Stimulated activated CD8-positive, alpha-beta memory T cell treated with anti-CD3 and anti-CD28 coated beads, Interleukin-12 subunit alpha, Interleukin-12 subunit beta, amount 100 ng/mL, for 4 hours (primary cell): ENCODE results near the gene AGPS.
"Not testable (repeated sequence)": the region's sequence is repeated elsewhere in the genome, so short reads cannot be mapped to it uniquely, and the experiment has no call there.

Experiments used
- DNase-seq: peaks from one replicate; pipeline ENCODE4 v3.0.0-alpha.2; 2020; ENCODE audit warnings: low read depth

Gene AGPS

DNA sequence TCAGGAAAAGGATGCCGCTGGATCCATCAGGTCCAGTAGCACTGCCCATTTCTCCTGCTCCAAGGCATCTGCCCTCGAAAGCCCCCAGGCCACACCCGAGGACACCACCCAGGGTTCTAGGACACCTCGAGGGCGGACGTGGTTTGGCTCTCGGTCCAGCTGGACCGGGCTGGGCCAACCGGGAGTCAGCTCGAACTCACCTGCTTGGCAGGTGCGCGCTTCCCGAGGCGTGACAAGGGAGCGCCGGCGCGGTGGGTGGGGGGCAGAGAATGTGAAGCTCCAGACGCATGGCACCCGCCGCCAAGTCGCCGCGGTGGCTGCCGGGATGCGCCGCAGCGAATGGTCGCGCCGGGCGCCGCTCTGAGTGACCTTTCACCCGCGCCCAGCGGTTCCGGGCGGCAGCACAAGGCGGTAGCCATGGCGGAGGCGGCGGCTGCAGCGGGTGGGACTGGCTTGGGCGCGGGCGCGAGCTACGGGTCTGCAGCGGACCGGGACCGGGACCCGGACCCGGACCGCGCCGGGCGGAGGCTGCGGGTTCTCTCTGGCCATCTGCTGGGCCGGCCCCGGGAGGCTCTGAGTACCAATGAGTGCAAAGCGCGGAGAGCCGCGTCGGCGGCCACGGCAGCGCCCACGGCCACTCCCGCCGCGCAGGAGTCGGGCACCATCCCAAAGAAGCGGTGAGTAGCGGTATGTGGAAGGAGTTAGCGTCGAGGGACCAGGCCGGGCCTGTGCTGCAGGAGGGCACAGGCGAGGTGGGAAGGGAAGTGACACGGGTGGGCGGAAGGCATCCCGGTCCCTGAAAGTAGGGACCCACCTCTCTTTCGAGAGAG, at the start of gene AGPS:
Gene AGPS (plus strand): TSS at position 401 of the 830 bp plus-strand sequence. CDS start 17 bp downstream, at position 418.
- peak; percentile 57 for DNase-seq

DNA sequence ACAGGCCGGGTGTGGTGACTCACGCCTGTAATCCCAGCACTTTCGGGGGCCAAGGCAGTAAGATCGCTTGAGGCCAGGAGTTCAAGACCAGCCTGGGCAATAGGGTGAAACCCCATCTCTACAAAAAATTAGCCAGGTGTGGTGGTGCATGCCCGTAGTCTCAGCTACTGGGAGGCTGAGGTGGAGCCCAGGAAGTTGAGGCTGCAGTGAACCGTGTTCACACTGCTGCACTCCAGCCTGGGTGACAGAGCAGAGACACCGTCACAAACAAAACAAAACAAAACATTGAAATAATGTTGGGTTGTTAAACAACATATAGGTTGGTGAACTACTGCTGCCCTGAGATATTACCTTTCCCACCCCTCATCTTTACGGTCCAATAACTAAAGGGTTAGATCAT, 48.8 kb upstream of the AGPS start:
- DNase-seq: no peak

DNA sequence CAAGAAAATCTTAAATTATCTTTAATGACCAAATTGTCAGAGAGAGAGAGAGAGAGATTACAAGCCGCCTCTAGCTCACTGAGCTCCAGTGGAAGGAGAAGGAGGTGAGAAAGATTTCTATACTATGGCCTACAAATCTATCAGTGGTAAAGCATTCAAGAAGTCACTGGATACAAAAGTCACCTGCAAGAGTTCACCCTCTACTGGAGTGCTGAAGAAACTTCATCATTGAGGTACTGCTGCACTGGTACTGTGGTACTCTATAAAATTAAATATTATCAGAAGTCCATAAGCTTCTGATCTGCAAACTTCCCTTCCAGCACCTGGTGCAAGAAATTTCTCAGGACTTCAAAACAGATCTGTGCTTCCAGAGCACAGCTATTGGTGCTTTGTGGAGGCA, 48.3 kb upstream of the AGPS start:
- DNase-seq: no peak

DNA sequence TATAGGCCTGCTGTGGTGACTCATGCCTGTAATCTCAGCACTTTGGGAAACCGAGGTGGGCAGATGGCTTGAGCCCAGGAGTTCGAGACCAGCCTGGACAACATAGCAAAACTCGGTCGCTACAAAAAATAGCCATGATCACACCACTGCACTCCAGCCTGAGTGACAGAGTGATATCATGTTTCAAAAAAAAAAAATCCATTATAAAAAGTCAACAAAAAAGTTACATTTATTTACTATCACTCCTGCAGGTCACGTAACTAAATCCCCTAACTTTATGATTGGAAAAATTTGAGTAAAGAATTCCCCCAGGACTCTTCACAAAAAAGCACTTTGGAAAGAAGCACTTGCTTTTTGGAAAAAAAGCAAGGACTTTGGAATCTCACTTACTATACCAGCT, 46.4 kb upstream of the AGPS start:
- no peak for DNase-seq

DNA sequence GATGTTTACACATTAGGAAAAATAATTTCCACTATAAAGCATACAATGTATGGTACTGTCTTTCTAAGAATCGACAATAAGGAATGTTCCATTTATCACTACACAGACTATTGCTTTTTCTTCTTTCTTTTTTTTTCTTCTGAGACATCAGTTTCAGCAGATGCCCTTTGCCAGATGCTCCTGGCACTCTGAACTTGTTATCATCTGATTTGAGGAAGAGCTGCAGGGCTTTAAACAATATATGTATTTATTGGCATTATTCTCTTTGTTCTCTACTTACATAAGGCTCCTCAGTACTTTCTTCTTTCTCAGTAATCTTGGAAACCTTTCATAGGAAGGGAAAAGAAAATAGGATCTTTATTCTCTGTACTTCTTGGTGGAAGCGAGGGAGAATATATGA, 45.0 kb upstream of the AGPS start:
- DNase-seq: no peak

DNA sequence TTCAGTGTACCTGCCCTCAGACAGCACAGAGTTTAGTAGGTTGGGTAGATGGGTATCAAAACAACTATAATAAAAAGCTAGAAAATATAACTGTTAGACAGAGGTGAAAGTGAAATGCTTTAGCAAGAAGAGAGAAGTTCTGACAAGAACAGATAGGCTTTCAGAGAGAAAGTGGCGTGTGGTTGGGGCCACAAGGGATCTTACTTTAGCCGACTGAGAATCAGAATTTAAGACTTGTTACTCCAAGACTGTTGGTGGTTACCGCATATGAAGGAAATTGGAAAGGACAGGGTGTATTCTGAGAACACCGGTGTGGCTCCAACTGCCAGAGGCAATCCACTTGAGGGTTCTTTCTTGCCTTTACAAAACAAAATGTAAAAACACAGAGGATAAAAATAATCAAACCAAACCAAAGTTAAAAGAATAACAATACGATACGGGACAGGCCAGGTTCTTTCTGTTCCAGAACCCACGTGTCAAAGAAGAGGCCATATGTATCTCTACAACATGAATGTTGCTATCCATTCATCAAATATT, 44.4 kb upstream of the AGPS start:
- no peak for DNase-seq

DNA sequence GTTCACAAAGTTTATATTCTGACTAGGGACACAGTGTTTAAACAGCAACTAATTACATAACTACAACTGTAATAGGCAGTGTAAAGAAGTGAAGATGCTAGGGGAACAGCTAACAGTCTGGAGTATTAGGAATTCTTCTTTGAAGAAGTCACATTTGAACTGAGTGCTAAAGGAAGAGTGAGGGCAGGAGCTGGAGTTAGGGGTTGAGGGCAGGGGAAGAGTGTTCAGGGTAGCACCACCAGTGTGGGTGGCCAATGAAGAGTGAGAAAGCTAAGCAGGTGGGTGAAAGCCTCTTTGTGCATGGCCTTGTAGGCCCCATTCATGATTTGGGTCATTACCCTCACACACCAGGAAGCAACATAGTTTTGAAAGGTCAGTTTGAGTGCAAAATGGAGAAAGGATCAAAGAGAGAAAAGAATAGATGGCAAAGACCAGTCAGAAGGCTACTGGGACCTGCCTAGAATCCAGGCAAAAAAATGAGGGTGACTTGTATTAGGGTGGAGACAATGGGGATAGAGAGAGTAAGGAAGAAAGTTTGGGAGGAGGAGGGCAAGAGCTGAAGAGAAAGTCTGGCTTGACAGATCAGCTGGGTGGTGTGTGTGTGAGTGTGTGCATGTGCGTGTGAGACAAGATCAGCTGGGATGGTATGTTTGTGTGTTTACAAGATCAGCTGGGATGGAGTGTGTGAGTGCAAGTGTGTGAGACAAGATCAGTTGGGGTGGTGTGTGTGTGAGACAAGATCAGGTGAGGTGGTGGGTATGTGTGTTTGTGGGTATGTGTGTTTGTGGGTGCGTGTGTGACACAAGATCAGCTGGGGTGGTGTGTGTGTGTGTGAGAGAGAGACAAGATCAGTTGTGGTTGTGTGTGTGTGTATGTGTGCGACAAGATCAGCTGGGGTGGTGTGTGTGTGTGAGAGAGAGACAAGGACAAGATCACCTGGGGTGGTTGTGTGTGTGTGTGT, 43.6 kb upstream of the AGPS start:
- DNase-seq: no peak

DNA sequence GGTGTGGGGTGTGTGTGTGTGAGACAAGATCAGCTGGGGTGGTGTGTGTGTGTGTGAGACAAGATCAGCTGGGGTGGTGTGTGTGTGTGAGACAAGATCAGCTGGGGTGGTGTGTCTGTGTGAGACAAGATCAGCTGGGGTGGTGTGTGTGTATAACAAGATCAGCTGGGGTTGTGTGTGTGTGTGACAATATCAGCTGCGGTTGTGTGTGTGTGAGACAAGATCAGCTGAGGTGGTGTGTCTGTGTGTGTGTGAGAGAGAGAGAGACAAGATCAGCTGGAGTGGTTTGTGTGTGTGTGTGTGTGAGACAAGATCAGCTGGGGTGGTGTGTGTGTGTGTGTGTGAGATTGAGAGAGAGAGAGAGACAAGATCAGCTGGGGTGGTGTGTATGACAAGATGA, 41.9 kb upstream of the AGPS start:
- DNase-seq: not testable (repeated sequence)

DNA sequence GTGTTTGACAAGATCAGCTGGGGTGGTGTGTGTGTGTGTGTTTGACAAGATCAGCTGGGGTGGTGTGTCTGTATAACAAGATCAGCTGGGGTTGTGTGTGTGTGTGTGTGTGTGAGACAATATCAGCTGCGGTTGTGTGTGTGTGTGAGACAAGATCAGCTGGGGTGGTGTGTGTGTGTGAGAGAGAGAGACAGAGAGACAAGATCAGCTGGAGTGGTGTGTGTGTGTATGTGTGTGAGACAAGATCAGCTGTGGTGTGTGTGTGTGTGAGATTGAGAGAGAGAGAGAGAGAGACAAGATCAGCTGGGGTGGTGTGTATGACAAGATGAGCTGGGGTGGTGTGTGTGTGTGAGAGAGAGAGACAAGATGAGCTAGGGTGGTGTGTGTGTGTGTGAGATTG, 41.5 kb upstream of the AGPS start:
- DNase-seq: not testable (repeated sequence)

DNA sequence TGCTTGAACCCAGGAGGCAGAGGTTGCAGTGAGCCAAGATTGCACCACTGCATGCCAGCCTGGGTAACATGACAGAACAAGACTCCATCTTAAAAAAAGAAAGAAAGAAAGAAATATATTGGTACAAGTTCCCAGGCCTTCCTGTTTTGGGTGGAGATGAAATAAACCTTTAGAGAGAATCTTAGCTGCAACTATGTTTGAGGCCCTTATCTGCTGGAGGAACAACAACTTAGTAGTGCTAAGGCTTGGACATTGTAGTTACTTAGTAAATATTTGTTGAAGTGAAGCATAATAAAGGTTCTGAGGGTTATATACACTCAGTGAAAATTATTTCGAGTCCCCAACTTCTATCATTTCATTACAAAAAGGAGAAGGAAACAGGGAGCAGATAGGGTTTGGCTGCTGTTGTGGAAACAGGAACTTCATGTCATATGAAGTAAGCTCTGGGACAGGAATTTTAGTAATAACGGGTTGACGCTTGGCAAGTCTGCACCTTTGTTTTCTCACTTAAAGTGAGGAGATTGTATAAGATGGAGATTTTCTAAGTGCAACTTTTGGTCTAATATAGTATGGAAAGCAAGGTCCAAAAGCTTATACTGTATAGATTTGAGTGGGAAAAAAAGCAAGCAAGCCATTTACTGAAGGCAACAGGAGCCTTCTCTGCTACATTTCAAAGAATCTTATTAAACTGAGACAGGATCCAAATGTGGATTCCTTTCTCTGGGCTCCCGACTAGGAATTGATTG, 40.0 kb upstream of the AGPS start:
- no peak for DNase-seq

DNA sequence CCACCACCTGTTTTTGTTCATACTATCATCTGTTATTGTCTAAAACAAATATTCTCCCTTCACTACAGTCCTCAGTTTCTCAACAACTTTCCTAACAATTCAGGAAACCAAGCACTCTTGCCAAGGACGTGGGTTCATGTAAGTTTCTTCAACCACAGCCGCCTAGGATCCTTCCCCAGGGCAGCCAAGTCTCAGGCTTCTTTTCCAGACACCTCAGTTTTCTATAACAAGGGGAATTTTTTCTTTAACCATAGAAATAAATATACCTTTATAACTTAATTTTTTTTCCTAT, 39.4 kb upstream of the AGPS start:
- no peak for DNase-seq

DNA sequence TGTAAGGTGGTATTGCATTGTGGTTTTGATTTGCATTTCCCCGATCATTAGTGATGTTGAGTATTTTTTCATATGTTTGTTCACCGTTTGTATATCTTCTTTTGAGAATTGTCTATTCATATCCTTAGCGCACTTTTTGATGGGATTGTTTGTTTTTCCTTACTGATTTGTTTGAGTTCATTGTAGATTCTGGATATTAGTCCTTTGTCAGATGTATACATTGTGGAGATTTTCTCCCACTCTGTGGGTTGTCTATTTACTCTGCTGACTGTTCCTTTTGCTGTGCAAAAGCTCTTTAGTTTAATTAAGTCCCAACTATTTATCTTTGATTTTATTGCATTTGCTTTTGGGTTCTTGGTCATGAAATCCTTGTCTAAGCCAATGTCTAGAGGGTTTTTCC, 38.0 kb upstream of the AGPS start:
- not testable (repeated sequence) for DNase-seq

DNA sequence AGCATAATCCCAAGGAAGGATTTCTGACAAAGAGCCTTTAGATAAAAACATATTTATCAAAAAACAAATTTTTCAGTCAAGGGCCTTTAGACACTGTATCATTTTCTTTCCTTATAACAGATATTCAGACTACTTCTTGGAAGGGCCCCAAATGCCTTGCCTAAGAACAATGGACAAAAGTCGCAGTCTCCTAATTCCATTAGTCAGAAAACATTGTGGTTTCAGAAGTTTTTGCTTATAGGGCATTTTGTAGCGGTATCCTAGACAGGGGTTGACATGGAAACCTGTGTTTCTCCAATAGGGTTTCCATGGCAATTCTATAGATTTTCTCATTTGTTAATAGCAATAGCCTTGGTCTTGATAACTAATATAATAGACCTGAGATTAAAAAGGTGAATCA, 36.7 kb upstream of the AGPS start:
- no peak for DNase-seq

DNA sequence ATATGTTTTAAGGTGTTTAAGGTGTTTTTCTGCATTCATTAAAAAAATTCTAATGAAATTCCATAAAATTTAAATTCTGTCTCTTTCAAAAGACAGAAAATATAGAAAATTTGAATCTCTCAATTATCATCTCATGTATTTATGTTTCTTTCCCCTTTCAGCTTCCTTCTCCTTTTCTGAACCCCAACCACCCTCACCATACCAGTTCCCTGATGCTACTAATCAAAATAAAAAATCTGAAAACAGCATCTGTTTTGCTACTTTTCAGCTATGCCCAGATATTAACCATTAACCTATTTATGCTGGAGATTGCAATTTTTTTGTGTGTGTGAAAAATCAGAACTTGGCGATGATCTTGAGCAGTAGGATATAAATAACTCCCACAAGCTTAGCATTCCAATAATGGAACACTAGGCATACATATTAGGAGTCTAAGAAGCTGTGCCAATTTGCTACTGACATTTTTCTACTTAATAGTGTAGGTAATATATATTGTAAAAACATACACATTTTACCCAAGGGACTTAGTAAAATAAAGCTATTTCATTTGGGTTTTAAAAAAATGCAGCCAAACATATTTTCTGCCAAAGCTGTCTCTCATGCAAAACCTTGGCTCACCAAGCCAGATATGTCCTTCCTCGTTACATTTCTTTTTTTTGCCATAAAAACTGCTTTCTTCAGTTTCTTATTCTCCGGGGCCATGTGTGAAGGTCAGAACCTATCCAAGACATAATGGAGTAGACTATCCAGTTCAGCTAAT, 32.6 kb upstream of the AGPS start:
- no peak for DNase-seq

DNA sequence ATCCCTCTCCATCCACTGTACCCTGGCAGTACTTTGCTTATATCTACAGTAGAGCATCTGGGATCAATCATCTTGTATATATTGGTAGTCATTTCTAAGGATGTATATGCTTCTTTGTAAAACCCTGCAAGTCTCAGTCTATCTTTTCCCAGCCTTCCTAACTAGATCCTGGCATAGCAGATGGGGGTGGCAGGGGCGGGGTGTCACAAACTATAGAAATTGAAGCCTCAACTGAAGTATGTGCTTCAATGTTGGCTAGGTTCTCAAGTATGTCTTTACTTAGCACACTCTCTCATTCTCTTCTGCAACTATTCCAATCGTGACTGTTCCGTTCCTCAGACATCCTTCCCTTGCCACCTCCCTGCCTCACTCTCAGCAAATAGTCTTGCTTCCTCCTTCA, 30.1 kb upstream of the AGPS start:
- no peak for DNase-seq

DNA sequence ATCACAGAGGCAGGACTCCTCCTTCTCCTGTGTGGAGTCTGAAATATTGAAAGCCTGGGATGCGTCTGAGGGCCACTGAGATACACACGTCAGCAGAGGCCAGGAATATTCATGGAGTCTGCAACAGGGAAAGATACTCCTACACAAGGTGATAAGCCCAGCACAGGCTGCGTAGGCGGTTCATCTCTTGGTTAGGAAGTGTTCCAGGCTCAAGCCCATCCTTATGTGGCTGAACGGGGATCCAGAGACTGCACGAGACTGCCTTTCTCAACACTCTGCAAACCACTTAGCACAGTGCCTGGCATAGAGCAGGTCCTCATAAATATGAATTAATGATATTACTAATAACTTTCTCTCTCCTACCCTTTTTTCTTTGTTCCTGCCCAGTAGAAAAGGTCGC, 29.2 kb upstream of the AGPS start:
- DNase-seq: no peak

DNA sequence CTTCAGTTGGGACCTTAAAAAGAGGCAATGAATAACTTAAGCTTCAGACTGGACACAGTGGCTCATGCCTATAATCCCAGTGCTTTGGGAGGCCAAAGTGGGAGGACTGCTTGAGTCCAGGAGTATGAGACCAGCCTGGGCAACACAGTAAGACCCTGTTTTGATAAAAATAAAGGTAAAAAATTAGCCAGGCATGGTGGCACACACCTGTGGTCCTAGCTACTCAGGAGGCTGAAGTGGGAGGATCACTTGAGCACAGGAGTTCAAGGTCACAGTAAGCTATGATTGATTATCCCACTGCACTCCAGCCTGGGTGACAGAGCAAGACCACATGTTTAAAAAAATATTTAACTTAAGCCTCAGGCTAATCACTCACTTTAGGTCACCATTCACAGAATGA, 26.8 kb upstream of the AGPS start:
- DNase-seq: not testable (repeated sequence)

DNA sequence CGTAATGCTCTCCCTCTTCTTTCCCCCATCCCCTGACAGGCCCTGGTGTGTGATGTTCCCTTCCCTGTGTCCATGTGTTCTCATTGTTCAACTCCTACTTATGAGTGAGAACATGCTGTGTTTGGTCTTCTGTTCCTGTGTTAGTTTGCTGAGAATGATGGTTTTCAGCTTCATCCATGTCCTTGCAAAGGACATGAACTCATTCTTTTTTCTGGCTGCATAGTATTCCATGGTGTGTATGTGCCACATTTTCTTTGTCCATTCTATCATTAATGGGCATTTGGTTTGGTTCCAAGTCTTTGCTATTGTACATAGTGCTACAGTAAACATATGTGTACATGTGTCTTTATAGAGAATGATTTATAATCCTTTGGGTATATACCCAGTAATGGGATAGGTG, 24.6 kb upstream of the AGPS start:
- not testable (repeated sequence) for DNase-seq

DNA sequence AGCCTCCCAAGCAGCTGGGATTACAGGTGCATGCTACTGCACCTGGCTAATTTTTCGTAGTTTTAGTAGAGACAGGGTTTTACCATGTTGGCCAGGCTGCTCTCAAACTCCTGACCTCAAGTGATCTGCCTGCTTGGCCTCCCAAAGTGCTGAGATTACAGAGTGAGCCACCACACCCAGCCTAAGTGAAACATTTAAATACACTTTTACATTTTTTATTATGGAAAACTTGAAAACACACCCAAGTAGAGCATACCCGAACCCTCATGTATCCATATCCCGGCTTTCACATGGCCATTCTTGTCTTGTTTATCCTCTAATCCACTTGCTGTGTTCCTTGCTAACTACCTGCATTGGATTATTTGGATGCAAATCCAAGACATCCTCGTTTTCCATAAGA, 13.2 kb upstream of the AGPS start:
- DNase-seq: no peak

DNA sequence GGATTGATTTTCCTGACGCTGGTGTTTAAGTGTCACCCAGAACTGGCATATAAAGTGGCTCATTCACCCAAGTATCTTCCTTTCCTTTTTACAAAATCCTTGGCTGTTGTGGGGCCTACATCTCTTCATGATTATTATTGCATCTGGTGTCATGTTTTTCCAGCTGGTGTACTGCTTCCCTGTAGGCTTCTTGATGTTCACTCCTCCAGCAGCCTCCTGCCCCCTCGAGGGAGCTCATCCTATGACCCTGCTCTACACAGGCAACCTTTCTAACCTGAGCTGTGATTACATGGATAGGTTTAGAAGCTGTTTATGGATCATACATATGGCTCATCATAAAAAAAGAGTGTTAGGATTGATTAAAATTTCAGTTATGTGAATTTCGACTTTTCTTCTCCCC, 12.4 kb upstream of the AGPS start:
- no peak for DNase-seq

DNA sequence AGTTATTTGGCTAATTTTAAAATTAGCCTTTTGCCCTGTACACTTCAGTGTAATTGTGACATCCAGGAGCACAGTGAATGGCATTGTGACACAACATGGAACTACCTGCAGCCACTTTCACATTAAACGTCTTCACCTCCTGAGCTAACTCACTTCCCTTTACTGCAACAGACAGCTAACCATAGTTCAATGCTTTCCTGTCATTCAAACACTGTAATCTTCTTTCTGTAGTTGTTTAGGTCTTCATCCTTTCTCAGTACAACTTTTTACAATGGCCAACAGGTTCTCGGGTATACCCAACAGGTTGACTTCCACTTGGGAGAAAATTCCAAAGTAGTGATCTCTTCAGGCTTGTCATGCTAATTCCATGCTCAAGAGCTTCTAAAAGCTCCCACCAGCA, 8.6 kb upstream of the AGPS start:
- no peak for DNase-seq

DNA sequence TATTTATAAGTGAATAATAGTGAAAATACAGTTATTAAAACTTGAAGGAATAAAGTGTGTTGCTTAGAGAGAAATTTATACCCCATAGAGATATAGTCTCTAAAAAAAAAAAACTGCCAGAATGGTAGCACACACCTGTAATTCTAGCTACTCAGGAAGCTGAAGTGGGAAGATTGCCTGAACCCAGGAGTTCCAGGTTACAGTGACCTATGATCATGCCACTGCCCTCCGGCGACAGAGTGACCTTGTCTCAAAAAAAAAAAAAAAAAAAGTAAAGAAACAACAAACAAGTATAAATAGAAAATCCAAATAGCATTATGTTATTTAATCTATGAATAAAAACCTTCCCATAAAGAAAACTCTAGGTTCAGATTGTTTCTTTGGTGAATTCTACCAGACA, 7.4 kb upstream of the AGPS start:
- no peak for DNase-seq
